Activated T-cell treated with anti-CD3 and anti-CD28 coated beads for 48 hours (primary cell): ENCODE results near the gene SLC25A25.
A peak's percentile ranks its signal among the peaks of the same experiment; 100 is the strongest.

Experiments used
- DNase-seq: peaks from one replicate; pipeline ENCODE4 v3.0.0-alpha.2; 2020; ENCODE audit warnings: low read depth

SLC25A25 gene

DNA sequence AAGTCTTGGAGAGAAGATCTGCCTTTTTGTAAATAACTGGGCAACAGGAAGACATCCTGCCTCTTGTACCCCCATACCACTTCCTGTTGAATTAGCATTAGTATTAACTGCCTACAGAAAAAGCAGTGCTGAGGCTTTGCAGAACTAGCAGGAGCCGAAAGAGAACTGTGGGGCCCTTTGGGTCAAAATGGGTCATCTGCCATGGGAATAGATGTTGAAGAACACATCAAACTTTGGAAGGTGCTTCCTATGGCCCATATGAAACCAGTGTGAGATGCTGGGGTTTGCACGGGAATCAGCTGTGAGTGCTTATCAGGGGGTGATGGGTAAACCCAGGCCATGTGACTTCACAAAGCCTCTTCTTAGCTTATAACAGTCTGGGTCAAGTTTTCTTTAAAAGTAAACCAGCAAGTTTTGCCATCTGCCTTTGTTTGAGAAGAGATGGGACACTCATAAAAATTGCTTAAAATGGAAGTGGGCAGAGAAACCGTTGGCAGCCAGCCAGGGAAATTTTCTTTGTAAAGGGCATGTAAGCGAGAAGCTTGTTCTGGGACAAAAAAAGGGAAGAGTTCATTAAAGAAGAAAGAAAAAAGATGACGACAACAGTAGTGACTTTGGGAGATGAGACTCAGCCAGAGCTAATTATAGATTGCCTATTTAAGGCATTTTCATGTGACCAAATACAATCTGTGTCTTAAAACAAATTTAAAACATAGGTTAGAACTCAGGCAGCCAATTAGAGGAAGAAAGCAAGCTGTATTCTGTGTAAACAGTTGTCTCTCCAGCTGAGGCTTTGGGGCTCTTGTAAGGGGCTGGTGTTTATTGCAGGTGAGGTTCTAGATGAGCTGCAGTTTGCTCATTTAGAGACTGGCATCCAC lies 4.4 kb downstream of the SLC25A25 start:
- no peak for DNase-seq

DNA sequence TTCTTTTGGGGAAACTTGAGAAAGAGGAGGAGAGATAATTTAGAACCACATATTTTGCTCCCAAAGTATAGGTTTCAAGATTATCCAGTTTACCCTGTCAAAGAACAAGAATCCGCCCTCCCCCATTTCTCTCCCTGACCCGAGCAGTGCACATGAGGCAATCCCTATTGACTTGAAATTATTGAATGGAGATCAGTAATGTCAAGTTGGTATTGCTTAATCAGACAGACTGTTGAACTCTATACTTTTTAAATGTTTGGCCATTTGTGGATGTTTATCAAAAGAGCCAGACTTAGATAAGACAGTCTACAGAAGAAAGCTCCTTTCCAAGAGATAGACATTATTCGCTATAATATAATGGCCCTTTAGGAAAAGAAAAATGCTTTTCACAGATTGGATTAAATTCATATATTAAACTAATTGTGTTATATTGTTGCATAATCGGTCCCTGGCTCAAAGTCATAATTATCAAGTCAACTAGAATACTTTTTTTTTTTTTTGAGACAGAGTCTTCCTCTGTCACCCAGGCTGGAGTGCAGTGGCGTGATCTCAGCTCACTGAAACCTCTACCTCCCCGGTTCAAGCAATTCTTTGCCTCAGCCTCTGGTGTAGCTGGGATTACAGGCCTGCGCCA lies 5.3 kb downstream of the SLC25A25 start:
- DNase-seq = no peak

DNA sequence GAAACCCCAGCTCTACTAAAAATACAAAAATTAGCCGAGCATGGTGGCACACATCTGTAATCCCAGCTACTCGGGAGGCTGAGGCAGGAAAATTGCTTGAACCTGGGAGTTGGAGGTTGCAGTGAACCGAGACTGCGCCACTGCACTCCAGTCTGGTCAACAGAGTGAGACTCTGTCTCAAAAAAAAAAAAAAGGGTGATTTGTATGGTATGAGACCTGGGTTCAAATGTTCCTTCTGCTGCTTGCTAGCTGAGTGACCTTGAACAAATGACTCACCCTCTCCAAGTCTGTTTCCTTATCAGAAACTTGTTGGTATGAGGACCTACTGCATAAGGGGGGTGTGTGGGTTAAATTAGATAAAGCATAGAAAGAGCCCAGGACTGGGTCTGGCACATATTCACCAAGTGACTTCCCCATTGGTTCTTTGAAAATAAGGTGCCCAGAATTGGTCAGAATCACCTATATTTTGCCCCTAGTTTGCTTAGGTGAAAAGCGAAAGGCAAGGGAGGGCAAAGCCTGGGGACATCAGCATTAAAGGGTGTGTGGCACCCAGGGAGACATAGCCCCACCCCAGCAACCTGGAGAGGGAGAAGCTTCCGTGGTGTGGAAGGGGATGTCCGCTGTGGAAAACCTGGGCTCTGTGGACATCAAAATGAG lies 9.9 kb downstream of the SLC25A25 start:
- DNase-seq = no peak

DNA sequence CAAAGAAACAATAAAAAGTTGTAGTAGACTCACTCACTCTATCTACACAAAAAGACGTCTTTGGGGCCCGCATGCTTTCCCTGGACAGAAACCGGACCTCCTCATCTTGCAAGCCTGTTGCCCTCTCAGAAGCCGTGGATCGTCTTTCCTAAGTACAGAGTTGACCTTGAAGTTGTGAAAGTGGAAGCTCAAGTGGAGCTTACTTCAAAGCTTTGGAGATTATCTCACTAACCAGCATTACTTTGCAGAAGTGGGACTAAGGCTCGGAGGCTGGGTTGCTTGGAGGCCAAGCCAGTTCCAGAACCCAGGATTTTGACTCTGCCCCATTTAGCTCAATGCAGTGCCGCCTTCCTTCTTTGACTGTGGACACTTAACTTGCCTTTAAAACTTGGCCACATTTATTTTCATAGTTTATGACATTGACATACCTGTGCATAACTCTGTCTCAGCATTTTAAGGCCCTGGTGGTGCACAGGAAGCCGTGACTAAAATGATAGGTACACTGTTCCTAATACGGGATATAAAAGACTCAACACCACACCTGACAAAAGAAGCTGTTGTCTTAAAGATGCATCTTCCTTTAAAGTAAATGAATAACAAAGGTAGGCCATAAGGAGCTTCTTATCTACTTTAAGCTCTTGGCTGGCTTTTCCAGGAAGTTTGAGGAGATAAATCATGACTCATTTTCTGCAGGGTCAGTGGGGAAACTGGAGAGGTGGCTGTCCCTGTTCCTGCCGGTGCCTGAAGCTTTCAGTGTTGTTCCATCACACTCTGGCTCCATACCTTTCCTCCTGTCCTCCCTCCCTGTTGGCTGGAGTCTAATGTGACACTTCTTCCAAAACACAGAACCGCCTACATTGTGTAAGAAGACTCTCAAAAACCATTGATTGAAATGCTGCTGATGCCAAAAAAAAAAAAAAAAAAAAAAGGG lies 10.7 kb downstream of the SLC25A25 start:
- no peak for DNase-seq

DNA sequence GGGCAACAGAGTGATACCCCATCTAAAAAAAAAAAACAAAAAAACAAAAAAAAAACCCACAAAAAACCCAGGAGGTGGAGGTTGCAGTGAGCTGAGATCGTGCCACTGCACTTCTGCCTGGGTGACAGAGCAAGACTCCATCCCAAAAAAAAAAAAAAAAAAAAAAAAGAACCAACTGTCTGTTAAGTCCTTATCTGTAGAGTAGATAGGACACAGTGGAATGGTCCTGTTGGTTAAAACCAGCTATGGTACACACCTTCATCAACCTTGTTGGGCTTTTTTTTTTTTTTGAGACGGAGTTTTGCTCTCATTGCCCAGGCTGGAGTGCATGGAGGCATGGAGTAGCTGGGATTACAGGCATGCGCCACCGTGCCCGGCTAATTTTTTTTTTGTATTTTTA lies 12.2 kb downstream of the SLC25A25 start:
- DNase-seq = no peak

DNA sequence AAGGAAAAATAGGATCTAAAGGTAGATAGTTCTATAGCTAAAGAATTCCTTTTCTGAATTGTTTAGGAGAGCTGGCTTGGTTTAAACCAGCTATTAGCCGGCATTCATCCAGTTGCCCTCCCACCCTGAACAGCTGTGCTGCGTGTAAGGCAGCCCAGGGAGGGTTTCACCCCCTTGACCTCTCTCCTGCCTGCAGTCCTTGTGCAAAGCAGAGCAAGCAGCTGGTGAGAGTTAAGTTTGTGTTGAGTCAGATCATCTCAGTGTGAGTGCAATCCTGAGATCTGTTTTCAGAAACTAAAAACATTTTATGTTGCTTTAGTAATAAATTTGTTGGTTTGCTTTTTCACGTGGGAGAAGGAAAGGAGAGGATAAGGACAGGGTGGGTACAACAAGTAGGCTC lies 13.0 kb downstream of the SLC25A25 start:
- DNase-seq = no peak

DNA sequence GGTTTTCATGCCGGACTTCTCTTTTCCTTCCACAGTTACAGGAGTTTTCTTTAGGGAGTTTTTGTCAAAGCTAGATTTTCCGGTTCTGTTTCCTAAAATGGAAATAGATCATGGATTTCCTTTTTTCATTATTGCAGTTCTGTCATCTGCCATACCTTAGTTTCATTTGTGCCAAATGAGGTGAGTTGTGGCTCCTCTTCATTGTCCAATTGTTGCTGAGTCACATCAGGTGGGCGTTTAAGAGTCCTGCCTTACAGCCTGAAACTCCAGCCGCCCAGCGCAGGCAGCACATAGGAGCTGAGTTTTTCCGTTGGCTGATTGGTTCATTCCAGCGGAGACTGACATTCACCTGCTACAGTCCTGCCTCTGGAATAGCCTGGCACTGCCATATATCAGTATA lies 14.1 kb downstream of the SLC25A25 start:
- DNase-seq = no peak

DNA sequence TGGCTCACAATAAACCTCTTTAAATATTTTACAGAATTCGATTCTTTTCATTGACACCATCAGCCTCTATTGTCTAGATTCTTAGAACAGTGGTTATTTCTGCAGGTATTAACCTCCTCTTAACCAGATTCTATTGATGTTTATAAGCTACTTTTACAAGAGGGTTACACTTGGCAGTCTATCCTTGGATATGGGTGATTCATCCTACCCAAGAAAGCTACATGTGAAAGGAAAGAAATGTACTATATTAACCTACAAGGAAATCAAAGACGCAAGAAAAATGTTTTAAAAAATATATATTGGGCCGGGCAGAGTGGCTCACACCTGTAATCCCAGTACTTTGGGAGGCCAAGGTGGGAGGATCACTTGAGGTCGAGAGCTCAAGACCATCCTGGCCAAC lies 16.7 kb downstream of the SLC25A25 start:
- no peak for DNase-seq

DNA sequence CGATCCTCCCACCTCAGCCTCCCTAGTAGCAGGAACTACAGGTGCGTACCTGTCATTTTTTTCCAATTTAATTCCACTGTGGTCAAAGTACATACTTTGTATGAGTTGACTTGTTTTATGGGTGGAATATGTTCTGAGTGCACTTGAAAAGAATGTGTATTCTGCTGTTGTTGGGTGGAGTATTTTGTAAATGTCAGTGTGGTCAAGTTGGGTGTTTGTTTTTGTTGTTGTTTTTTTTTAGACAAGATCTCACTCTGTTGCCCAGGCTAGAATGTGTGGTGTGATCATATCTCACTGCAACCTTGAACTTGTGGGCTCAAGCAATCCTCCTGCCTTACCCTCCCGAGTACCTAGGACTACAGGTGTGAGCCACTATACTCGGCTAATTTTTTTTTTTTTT lies 17.9 kb downstream of the SLC25A25 start:
- no peak for DNase-seq

DNA sequence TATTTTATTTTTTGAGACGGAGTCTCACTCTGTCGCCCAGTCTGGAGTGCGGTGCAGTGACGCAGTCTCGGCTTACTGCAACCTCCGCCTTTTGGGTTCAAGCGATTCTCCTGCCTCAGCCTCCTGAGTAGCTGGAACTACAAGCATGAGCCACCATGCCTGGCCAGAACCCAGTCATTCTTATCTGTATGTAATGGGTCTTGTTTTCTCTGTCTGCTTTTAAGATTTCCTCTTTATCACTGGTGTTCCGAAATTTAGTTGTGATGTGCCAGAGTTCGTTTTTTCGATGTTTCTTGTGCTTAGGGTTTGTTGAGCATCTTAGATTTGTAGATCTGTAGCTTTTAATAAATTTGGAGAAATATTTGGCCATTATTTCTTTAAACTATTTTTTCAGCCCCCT lies 19.2 kb downstream of the SLC25A25 start:
- no peak for DNase-seq

DNA sequence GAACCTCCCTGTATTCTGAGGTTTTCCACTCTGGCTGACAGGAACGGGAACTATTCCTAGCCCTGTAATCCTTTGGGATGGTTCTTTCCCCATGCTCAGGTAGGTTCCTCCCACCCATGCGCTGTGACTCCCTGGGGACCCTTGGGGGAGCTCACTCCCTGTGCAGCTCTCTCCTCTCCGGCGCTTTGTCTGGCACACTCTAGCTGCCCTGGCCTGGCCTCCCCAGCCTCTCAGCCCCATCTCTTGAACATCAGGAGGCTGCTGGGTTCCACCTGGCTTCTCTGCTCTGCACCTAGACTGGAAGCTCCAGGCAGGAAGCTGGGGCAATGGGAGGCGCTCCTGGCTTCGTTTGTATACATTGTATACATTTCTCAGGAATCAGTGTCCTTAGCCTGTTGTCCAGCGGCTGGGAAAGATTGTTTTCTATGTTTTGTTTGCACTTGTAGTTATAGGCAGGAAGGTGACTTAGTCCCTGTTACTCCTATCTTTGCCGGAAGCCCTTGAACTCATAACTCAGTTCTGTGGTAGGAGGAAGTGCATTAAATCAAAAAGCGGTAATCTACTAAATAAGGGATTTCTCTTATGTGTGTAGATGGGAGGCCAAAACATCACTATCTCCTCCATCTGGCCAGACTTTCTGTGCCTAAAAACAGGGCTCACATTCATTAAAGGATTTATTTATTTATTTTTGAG lies 20.4 kb downstream of the SLC25A25 start:
- no peak for DNase-seq

DNA sequence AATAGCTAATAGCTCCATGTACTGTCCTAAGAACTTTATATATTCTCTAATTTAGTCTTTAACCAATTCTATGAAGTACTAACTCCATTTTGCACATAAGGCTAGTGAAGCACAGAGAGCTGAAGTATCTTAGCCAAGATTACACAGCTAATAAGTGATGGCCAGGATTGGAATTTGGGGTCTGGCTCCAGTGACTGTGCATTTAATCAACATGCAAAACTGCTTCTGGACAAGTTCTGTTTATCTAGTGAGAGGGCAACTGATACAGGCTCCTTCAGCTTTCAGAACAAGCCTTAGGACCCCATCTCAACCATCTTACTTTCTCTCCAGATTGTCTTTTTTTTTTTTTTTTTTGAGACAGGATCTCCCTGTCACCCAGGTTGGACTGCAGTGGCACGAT lies 21.3 kb downstream of the SLC25A25 start:
- DNase-seq = no peak

DNA sequence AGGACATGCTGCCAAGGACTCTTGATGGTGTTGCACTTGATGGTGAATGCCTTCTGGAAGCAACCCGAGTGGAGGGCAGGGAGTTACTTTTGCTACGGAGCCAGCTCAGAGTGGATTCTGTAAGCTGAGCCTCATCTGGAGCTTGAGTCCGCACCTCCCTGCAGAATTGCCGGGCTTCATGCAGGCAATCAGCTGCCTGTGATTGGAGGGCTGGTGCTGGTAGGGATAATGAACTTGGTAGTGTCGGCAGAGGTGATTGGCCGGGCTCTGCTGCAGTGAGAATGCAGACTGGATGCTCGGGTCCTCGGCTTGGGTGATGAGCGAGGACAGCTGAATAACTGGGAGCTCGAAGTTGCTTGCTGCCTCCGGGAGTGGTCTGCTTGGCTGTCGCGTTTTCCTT lies 23.1 kb downstream of the SLC25A25 start:
- DNase-seq = no peak

DNA sequence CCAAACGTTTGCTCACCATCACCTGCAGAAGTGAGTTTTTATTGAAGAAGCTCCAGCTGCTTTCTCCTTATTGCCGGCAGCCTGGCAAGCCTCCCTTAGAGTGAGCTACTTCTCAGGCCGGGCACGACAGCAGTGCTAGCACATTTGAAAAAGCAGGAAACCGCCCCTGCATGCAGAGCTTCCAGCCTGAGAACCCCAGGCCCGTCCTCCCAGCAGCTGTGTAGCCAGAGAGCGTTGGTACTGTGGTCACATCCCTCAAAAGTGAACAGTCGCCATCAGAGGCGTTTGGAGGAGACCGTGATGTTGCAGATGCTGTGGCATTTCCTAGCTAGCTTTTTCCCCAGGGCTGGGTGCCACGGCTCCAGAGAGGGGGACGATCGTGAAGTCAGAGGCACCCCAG lies 23.5 kb downstream of the SLC25A25 start:
- DNase-seq = no peak

DNA sequence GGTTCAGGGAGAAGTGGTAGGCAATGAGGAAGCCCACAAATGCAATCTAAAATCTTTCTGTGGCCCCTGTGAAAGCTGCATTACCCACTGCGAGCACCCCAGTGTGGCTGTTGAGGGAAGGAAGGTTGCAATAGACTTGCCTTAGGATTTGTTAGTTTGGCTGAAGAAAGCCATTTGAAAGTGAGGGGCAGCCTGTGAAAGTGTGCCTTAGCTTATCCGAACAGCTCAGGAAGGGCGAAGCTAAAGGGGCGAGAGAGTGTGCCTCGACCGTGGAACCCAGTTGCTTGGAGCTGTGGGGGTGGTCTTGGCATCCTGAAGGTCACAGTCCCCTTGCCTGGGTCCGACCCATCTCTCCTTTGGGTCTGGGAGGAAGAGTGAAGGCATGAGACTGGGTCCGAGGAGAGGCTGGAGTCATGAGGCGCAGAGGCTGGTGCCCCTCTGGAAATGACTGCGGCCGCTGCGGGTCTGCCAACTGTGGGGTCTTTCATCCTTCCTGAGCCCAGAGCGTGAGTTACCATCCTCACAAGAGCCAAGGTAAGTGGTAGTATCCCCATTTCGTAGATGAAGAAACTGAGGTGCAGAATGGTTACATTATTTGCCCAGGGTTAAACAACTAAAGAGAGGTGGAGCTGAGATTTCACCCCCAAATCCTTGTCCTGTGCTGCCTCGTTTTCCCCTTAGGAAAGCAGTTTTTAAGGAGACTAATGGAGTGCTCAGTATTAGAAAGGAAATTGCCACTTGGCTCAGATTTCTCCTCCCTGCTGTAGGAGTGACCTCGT lies 24.4 kb downstream of the SLC25A25 start:
- no peak for DNase-seq

DNA sequence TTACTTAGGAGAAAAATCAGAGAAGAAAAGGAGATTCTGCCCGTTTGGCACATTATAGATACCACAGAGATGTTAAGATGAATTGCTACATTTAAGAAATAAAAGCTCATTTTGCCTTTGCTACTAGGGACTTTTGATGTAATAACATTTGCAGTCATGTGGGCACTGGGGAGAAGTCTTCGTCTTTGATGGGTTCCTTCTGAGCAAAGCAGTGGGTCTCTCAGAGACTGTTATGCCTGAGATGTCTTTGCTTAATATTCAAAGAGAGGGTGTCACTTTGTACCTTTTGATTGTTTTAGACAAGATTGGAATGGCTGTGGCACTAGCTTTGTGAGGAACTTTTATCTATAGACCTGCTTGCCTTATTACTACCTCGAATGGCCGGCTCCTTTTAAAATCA lies 25.0 kb downstream of the SLC25A25 start:
- no peak for DNase-seq

DNA sequence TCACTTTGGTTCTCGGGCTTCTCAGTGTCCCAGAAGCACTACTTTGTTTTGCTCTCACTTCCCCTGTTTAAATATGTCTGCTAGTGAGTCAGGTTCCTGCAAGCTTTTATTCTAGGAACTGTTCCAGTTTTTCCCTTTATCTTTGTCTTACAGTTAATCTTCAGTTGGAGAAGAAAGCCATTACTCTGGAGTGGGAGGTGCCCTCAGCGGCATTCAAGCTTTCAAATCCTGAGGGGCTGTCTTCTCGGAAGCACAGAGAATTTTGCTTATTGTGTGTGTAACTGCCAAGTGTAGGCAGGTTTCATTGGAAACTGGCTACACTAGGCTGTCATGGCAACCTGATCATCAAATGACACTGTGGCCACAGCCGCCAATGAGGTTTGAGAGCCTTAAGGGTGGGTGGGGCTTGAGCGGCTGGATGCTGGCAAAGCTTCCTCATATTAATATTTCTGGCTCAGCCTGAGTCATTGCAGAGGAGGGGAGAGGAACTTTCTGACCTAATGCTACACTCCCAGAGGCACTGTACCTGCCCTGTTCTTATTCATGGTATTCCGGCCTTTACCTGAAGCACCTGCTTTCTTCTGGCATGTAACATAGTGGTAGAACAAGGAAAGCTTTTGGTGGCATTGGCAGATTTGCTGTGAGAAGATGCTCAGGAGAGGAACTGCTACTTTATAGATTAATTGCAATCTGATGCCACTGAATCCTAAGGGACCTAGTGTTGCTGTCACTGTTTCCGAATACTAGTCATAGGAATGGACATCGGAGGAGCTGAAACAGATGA lies 26.3 kb downstream of the SLC25A25 start:
- DNase-seq = peak; percentile 79

DNA sequence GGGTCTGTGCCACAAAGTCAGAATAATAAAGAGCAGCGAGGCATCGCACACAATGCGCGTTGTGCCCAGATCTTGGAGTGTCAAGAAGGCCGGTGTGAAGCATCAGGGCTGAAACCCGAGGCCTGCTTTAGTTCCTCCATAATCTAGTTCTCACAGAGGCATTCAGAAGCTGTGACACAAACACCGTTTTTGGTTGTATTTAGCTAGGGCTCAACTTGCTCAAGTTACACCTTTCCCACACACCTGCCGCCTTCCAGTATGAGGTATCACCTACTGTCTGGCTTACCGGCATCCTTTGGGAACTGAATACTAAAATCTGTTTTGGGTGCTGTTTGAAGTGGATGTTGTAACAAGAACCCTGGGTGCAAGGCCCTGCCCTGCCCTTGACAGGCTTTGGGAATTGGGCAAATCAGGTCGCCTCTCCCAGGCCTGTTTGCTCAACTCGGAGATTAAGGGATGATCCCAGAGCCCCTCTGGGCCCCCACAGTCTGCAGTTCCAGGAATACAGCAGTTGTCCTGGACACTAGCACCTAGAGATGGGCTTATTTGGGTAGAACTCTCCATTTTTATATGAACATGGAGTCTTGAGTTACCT lies 27.0 kb downstream of the SLC25A25 start:
- no peak for DNase-seq
